HL-60 (cell line): Measurements from ENCODE around the gene DNAJC10.

Experiments used
- DNase-seq, 2 experiments: peaks; one replicate each; pipeline ENCODE4 v3.0.0-alpha.2; 2010 to 2020; ENCODE audit warnings: low read depth in 1 of 2, low spot score in 1 of 2
- H3K27ac ChIP-seq: fragments of 250-450 bp; sonication (Bioruptor Pico); replicated peaks from 2 replicates; pipeline ENCODE4 v1.5.1; 2020; ENCODE audit warnings: mild to moderate bottlenecking, moderate library complexity
- H3K27me3 ChIP-seq: fragments of 250-450 bp; sonication (Bioruptor Pico); 2 replicates; pipeline ENCODE4 v1.5.1; 2021; ENCODE audit warnings: mild to moderate bottlenecking, moderate library complexity; ENCODE audit not compliant: insufficient read depth, poor library complexity, severe bottlenecking
- H3K4me3 ChIP-seq: replicated peaks from 2 replicates; pipeline ENCODE4 v1.5.1; 2011; ENCODE audit warnings: mild to moderate bottlenecking, control low read depth, low read length; ENCODE audit not compliant: insufficient read depth
- GABPA ChIP-seq: IDR thresholded peaks from 2 replicates; pipeline ENCODE4 v1.6.1; 2012; ENCODE audit warnings: low read depth
- POLR2AphosphoS5 ChIP-seq: IDR thresholded peaks from 2 replicates; pipeline ENCODE4 v1.6.1; 2012; ENCODE audit warnings: low read depth
- SPI1 ChIP-seq: IDR thresholded peaks from 2 replicates; pipeline ENCODE4 v1.6.1; 2012; ENCODE audit warnings: low read depth, mild to moderate bottlenecking, borderline replicate concordance
- TF ChIP-seq, protein P1 (sequence below): IDR thresholded peaks from 2 replicates; pipeline ENCODE4 v1.6.1; 2012; ENCODE audit warnings: low read depth; ENCODE audit not compliant: insufficient replicate concordance
- TF ChIP-seq, protein P2 (sequence below): IDR thresholded peaks from one replicate; pipeline ENCODE4 v1.5.1; 2011; ENCODE audit warnings: low read length, control low read depth, inconsistent platforms; ENCODE audit not compliant: insufficient read depth

Gene DNAJC10

DNA sequence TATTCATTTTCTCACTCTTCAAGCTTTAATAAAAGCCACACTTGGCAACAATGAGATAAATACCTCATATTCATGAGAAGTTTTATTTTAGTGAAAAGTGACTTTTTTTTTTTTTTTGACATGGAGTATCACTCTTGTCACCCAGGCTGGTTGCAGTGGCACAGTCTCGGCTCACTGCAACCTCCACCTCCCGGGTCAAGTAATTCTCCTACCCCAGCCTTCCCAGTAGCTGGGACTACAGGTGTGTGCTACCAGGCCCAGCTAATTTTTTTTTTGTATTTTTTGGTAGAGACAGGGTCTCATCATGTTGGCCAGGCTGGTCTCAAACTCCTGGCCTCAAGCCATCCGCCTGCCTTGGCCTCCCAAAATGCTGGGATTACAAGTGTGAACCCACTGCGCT, 103.4 kb downstream of the DNAJC10 start:
- no peaks in the 10 kb centered on the region for H3K27me3 ChIP-seq
- no peak for DNase-seq
- H3K4me3 ChIP-seq = no peak overlapping the region
- TF ChIP-seq GABPA = no peak
- TF ChIP-seq SPI1 = no peak
- no peak for TF ChIP-seq POLR2AphosphoS5
- TF ChIP-seq, protein P1, sequence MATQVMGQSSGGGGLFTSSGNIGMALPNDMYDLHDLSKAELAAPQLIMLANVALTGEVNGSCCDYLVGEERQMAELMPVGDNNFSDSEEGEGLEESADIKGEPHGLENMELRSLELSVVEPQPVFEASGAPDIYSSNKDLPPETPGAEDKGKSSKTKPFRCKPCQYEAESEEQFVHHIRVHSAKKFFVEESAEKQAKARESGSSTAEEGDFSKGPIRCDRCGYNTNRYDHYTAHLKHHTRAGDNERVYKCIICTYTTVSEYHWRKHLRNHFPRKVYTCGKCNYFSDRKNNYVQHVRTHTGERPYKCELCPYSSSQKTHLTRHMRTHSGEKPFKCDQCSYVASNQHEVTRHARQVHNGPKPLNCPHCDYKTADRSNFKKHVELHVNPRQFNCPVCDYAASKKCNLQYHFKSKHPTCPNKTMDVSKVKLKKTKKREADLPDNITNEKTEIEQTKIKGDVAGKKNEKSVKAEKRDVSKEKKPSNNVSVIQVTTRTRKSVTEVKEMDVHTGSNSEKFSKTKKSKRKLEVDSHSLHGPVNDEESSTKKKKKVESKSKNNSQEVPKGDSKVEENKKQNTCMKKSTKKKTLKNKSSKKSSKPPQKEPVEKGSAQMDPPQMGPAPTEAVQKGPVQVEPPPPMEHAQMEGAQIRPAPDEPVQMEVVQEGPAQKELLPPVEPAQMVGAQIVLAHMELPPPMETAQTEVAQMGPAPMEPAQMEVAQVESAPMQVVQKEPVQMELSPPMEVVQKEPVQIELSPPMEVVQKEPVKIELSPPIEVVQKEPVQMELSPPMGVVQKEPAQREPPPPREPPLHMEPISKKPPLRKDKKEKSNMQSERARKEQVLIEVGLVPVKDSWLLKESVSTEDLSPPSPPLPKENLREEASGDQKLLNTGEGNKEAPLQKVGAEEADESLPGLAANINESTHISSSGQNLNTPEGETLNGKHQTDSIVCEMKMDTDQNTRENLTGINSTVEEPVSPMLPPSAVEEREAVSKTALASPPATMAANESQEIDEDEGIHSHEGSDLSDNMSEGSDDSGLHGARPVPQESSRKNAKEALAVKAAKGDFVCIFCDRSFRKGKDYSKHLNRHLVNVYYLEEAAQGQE = no peak
- TF ChIP-seq, protein P2, sequence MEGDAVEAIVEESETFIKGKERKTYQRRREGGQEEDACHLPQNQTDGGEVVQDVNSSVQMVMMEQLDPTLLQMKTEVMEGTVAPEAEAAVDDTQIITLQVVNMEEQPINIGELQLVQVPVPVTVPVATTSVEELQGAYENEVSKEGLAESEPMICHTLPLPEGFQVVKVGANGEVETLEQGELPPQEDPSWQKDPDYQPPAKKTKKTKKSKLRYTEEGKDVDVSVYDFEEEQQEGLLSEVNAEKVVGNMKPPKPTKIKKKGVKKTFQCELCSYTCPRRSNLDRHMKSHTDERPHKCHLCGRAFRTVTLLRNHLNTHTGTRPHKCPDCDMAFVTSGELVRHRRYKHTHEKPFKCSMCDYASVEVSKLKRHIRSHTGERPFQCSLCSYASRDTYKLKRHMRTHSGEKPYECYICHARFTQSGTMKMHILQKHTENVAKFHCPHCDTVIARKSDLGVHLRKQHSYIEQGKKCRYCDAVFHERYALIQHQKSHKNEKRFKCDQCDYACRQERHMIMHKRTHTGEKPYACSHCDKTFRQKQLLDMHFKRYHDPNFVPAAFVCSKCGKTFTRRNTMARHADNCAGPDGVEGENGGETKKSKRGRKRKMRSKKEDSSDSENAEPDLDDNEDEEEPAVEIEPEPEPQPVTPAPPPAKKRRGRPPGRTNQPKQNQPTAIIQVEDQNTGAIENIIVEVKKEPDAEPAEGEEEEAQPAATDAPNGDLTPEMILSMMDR = no peak
- H3K27ac ChIP-seq = no peak overlapping the region

DNA sequence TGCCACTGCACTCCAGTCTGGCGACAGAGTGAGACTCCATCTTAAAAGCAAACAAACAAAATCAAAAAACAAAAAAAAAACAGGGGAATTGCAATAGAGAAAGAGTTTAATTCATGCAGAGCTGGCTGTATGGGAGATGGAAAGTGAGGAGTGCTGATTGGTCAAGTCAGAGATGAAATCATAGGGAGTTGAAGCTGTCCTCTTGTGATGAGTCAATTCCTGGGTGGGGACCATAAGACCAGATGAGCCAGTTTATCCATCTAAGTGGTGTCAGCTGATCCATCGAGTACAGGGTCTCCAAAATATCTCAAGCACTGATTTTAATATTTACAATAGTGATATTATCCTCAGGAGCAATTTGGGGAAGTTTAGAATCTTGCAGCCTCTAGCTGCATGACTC, 105.1 kb downstream of the DNAJC10 start:
- TF ChIP-seq GABPA (no peak), SPI1 (no peak), POLR2AphosphoS5 (no peak)
- TF ChIP-seq, protein P1 = no peak
- TF ChIP-seq, protein P2 = no peak
- no peak for DNase-seq
- H3K27me3 ChIP-seq = no peaks in the 10 kb centered on the region
- H3K27ac ChIP-seq = no peak overlapping the region
- no peak overlapping the region for H3K4me3 ChIP-seq

DNA sequence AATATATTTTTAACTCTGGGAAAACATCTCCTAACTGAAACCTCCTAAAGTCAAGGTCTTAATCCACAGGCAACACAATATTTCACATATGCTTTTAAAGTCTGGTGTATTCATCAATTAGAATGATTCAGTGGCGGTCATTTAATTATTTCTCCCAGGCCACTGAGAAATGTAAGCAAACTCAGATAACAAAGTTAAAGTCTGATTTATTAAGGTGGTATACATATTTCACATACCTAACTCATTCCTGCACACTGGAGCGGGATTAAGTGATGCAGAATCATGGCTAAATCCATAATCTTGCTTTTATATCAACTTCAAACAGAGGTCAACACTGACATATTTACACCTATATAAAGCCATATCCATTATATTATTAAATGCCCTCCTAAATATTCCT, 106.7 kb downstream of the DNAJC10 start:
- DNase-seq = no peak
- TF ChIP-seq GABPA (no peak), POLR2AphosphoS5 (no peak), SPI1 (no peak)
- TF ChIP-seq, protein P2 = no peak
- TF ChIP-seq, protein P1 = no peak
- Histone ChIP-seq H3K27ac (no peak overlapping the region), H3K27me3 (no peaks in the 10 kb centered on the region), H3K4me3 (no peak overlapping the region)
